GM19043 (cell line): Measurements from ENCODE around the gene ATXN1.
A peak's percentile ranks its signal among the peaks of the same experiment; 100 is the strongest.

Source experiments
- ATAC-seq: cut with Tn5 transposase; IDR thresholded peaks from one replicate; pipeline ENCODE4 v1.9.1; 2021; ENCODE audit warnings: low read depth; ENCODE audit not compliant: unreplicated experiment

The ATXN1 gene

DNA sequence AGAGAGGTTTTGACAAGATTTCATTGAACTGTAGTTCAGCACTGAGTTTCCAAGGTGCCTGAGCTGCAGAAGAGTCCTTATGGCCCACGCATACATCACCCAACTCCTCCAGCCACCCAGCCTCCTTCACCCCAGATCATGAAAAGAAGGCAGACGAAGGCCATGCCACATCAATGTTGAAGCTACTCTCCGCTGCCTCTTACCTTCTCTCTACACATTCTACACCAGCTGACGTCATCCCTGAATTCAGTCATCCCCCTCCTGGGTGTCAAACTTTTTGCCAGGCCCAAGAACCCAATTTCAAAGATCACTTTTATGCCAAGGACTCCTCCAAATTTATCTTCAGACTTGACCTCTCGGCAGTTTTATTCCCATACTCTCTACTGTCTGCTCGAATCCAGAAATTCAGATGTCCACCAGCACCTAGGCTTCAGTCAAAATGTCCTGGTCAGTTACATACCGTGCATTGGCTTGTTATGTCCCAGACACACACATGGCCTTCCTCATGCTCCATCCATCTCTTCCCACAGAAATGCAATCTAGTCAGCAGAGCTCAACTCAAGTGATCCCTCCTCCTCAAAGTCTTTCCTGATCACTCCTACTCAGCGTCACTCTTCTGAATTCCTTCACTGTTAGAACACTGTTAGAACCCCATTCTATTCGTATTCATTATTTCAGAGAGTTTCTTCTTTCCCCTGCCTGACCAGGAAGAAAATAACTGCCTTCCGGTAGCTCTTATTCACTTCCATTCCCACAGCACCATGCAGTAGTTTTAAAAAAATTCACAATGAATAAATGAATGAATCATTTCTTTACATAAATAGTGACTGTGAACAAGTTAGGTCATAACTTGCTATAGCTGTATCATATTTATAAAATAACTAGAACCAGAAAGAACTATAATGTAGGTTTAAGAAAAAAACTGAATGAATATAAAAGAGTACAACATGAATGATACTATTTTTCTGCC, 11.5 kb downstream of the ATXN1 start:
- ATAC-seq, result no peak

DNA sequence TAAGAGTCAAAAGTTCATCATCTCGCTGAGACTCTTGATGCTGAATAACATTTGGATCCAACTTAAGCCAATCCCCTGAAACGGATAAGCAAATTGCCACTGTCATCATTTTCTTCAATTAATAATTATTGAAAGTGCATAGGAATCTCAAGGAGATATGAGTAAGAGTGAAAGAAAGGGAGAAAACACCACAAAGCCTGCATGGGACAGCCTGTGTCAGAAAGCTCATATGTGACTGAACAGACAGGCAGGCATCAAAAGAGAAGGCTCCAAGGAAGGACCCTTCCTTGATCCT, 13.3 kb downstream of the ATXN1 start:
- ATAC-seq, result no peak

DNA sequence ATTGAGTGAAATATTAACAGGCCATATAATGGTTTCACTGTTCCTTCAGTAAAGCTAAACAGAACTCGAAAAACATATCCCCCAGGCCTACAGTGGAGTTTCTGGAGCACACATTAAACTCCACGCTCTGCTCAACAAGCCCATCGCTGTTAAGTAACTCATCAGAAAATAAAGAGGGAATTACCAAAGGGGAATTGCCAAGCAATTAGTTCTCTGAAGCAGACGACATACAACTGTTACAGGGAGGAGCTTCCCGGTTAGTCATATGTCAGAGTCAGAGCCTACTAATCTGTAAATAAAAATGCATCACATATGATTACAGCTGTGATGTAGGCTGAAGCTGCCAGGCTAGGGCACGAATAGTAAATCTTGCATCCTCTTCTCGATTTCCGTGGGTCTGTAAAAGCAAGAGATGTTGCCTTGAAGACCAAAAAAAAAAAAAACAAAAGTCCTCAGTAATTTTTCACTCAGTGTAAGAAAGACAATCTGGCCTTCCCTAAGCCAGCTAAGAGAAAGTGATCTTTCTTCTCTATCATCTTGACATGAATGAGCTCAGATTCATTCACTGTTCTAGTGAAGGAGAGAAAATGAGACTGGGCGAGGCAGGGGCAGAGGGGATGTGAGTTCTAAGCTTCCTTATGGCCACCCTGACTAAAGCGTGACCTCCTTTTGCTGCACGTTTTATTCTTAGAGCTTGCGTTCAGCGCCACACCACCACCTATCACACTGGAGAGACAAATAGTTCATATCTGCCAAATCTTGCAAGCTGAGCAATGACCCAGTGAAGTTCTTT, 13.8 kb downstream of the ATXN1 start:
- no peak for ATAC-seq

DNA sequence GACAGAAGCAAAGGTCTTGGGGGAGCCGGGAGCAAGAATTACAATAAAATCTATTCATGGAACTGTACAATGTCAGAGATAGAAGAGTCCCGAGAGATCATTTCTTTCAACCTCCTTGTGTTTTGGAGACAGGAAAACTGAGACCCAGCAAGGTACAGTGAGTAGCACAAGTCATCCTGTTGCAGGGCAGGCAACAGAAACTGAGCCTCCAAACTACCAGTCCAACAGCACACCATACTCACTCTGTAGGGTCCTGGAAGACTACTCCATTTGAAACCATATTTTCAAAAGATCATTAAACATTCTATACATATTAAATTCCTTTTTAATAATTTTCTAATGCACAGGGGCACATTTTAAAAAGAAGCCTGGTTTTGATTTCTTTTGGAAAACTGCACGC, 14.4 kb downstream of the ATXN1 start:
- no peak for ATAC-seq

DNA sequence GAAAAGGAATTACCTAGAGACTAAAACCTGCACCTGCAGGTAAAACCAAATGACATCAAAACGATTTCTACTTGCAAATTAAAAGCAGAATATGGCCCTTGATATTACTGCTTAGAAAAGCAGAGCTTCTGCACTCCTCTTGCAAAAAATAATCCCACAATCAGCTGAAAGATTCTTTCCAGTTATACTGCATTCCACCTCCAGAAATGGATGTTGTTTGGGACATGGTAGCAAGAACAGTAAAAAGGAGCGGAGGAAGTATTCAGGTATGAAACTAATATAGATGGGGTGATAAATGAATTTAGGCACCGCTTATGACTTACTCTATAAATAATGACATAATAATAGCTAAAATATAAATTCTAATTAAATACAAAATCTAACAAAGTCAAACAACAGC, 14.9 kb downstream of the ATXN1 start:
- ATAC-seq, result no peak

DNA sequence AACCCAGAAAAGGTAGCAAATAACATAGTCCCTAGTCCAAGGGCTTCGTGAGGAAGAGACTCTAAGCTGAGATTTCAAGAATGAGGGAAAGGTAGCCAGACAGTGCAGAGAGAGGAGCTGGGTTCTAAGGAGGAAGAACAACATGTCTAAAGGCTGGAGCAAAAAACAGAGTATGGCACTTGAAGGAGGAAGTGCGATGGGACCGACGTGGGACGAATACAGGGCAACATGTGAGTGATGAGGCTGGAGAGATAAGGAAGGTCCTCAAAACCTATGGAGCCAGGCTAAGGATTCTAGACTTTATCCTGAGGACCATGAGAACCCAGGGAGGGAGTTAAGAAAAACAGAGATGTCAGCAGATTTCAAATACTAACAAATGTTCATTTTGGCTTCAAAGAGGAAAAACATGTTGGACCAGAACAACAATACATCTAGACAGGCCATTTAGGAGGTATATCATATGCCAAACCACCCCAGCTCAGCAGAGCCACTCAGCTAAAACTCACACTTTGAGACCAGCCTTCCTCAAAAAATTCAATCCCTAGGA, 17.5 kb downstream of the ATXN1 start:
- ATAC-seq, result no peak

DNA sequence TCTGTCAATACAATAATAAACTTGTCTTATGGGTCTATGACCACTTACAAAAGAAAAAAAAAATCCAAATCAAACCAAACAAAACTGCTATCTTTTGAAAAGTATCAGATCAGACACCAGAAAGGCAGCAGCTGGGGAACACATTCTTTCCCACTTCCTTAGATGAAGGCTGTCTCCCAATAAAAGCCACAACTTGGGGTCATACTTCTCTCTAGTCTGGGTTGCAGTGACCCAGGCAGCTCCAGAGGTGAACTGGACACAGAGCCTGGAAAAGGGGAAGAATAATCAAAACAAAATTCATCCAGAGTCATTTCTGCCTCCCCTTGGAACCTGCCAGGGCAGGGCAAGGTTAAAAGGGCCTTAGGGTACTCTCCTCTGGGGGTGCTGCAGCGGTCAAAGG, 19.1 kb downstream of the ATXN1 start:
- ATAC-seq, result no peak

DNA sequence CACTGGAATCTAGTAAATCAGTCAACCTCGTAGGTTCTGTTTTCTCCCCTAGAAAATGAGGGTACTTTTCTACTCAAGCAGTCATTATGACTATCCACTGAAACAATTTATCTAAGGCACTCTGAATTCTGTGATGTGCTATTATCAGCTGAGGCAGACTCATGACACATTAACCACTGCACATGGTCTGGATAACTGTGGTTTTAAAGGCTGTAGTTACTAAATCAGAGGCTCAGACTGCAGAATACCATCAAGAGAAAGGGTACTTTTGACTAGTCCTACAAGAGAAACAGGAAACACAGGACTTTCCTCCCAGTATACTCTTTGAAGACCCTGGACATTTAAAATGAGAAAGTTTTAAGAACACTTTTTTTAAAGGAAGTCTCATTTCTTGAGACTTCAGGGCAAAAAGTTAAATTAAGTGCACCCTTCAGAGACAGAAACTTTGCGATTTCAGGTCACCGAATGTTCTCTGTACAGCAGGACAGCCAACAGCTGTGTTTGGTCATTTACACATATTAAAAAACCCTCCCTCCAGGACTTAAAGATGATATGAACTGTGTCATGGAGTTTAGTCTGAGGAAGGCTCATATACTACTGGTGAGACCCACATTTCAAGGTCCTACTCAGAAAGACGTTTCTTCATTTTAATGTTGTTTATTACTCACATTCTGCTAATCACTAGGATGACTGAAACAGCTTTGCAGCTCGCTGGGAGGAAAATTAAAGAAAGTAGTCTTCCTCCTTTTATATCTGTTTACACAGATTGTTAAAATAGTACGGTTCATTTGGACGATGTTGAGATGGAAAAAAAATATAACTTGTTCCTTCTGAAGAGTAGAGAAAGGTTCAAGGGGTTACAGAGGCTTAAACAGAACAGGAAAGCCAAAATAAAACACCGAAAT, 19.9 kb downstream of the ATXN1 start:
- ATAC-seq, result no peak

DNA sequence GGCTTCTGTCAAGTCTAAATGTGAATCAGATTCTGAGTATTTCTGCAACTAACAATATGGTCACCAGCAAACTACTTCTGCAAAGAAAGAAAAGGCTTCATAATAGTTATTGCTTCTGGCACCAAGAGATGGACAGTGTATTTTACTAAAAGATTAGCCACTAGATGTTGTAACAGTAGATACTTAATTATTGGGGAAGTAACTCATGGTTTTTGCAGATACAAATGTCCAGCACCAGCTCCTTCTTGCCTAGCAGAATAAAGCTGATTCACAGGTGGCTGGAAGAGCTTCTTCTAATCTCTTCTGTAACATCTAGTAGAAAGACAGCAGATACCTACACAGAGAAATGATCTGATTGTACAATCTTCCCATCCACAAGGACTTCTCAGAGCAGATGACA, 21.2 kb downstream of the ATXN1 start:
- ATAC-seq, result no peak

DNA sequence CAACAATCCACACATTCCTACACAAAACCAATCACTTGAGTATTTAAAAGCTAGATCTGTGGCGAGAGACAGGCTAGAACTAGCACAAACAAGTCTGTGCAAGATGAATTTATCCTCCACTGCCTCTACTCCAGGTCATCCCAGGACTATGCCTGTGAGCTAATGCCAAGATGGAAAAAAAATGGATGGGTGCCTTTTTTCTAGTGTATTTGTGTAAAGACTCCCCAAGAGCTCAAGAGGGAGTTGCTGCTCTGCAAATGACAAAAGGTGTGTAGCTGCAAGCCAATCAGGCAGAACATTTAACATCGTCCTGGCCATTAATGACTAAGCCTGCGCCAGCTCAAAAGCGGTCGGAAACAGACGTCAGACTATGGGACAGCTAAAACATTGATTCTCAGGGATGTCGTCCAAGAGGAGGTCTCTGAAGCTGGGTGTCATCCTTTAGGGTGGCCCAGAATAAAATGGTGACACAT, 21.9 kb downstream of the ATXN1 start:
- ATAC-seq, result no peak

DNA sequence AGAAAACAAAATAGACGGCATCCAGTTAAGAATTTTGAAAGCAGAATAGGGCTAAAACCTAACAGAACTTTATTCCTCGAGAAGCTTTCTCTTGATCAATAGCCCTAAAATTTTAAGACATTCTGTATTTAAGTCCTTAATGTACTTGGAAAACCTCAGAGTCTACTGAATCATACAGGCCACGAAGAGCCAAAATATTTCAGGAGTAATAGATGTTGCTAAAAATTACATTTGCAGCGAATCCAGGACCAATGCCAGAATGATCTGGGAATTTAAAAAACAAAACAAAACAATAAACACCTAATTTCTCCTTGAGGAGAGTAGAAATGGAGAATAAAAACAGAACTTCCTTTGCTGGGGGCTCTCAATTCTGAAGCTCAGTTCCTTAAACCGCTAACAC, 23.3 kb downstream of the ATXN1 start:
- ATAC-seq, result no peak

DNA sequence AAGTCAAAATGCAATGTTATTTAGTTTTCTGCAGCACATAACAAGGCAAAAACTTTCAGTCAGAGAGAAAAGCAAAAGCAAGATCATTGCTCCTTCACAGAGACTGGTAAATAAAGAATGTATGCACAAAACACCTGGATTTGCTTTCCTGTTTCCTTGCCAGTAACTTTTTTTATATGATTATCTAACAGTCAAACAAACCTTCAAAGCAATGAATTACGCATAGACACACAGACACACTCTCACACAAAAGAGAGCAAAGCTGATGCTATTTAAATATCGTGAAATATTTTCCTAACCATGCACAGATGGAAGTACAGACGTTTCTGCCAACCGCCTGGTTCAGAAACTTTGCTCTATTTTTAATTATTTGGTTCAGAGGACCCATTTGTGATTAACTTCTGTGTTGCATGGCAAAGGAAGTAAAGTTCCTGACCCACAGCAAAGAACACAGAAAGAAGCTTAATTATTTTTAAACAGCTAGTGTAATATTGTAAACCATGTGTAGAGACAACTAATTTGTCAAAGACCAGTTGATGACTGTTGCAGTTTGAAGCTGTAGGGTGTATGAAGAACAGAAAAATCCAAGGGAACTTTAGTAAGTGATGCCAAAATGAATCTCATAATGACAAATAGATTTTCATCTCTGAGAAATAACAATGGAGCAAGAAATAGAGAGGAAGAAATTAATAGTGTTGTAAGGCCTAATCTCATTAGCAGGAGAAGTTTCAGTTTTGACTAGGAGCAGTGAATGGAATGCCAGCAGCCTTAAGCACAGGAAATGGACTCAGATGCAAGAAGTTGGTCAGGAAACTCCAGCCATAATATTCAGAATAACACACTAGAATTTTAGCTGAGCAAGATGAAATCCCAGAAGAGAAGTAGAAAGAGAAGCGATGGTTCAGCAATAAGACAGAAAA, 24.1 kb downstream of the ATXN1 start:
- ATAC-seq, result no peak

DNA sequence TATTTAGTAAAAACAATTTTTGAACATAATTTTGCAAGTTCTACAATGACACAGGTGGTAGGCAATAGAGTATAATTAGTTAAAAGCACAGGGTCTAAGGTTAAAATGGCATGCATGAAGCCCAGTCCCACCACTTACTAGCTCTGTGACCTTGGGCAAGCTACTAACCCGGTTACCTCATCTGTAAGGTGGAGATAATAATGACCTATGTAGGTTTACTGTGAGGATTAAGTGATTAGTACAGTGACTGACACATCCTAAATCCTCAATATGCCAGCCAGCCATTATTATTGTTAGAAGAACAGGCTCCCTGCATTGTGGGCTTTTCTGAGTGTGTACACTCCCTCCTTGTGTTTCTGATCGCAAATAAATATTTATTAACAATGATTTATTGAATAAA, 26.2 kb downstream of the ATXN1 start:
- no peak for ATAC-seq

DNA sequence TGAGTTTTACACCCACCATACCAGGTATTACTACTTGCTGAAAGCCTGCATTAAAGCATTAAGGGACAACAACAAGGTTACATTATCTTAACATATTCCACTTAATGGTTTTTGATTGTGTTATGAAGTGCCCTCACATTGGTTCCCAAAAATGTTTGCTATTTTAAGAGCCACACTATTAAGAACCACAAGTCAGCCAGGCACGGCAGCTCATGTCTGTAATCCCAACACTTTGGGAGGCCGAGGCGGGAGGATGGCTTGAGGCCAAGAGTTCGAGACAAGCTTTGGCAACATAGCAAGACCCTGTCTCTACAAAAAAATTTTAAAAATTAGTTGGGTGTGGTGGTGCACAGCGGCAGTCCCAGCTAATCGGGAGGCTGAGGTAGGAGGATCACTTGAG, 28.2 kb downstream of the ATXN1 start:
- no peak for ATAC-seq

DNA sequence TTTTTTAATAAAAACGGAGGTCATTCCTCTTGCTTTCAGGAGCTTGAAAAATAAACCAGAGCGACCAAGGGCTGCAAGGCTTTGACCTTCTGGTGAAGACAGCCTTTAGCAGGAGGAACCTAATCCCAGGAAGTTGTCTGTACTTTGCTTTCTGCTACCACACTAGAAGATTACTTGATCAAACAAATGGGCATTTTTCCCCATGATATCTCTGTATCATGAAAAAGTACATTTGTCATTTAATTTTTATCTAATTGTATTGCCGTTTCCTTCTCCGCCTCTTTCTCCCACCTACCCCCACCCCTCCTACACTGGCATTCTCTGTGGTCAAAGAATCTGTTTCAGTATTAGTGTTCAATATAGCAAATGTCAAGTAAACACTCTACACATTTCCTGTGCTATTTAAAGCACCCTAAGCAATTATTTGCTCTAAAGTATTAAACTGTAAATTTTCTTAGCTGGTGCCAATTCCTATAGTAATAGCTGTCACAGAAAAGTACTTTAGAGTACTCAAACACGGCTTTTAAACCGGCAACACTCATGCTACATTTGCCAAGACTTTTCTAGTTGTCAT, 29.7 kb downstream of the ATXN1 start:
- peak; percentile 96 for ATAC-seq

DNA sequence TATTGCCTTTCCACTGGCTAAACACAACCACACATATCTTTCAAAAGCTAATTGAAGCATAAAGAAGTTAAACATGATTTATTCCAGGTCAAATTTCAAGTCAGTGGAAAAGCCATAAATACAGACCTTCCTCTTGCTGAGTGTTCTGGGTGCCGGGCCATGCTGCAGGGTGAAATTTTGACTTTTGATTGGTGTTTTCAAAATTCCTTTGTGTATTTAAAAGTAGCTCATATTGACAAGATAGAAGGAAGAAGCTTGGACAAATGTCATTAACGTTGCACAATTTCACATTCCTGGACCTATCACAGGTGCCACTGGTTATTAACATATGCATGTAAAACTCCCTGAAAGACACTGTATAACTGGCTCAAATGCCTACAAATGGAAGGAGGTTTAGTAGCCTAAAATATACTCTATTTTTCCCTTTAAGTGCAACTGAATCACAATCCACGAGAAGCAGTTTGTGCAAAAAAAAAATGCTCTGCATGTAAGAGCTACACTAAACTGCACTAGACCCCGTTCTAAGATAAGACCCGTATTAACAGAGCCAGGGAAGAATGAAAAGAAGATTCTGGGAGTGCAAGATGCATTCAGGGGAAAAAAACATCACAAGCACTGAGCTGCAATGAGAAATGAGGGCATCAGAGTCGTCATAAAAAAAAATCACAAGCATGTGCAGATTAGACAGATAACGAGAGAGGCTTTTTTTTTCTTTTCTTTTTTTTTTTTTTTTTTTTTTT, 30.4 kb downstream of the ATXN1 start:
- no peak for ATAC-seq

DNA sequence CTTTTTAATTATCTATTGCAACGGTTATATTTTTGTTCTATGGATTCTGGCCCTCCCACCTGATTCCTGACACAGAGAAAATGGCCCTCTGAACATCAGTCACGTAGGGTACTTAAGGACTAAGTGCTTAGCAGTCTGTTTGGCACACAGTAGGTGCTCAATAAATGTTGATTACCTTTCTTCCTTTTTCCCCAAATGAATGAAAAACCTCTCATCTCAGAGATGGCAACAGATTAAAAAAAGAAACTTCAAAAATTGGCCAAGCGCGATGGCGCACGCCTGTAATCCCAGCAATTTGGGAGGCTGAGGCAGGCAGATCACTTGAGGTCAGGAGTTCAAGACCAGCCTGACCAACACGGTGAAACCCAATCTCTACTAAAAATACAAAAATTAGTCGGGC, 31.5 kb downstream of the ATXN1 start:
- no peak for ATAC-seq

DNA sequence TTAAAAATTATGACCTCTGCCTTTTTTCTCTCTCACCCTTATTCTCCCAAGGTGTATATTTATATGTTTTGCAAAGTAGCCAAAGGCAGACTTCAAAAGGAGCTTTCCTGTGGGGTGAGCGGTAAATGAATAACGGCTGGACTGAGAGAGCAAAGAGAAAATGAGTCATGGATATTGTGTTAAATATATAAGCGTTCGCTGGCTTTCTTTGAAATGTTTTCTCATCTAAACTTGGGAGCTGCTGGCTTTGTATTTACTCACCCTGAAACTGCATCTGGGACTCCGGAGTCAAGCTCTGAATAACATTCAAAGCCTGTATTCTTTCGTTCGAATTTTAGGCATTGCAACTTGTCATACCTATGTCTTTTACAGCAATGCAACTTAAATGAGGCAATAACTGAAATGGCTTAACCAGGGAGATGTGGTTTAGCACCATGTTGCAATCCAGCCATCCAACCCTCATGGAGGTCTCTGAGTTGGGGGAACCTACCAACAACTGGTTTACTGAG, 32.0 kb downstream of the ATXN1 start:
- ATAC-seq, result no peak
